CMK (cell line): ENCODE results near the gene DEFB129.
"Not testable (repeated sequence)": the region's sequence is repeated elsewhere in the genome, so short reads cannot be mapped to it uniquely, and the experiment has no call there.

ENCODE experiments used
- DNase-seq: peaks from one replicate; pipeline ENCODE4 v3.0.0-alpha.2; 2010; ENCODE audit warnings: low read depth

Gene DEFB129

GRCh38 chr20:253447-253846, 26.4 kb downstream of the DEFB129 start:
- not testable (repeated sequence) for DNase-seq

GRCh38 chr20:257419-257818, 30.4 kb downstream of the DEFB129 start, which contains the start of gene DEFB132:
Gene DEFB132, plus strand, starts transcription at chr20:257724. Its CDS starts 55 bp downstream, at chr20:257779.
- no peak for DNase-seq

GRCh38 chr20:258269-258858, 31.3 kb downstream of the DEFB129 start:
- DNase-seq, result no peak

- no peak for DNase-seq
Observed at GRCh38 chr20:258963-259362, 31.9 kb downstream of the DEFB129 start.

- DNase-seq, result no peak
Observed at GRCh38 chr20:259981-260380, 32.9 kb downstream of the DEFB129 start.

- no peak for DNase-seq
Observed at GRCh38 chr20:263701-264100, 36.6 kb downstream of the DEFB129 start.

- DNase-seq, result peak; percentile 95
Observed at GRCh38 chr20:266596-267562, 39.8 kb downstream of the DEFB129 start.

- DNase-seq, result no peak
Observed at GRCh38 chr20:270517-270916, 43.5 kb downstream of the DEFB129 start.

GRCh38 chr20:271069-271468, 44.0 kb downstream of the DEFB129 start:
- no peak for DNase-seq

- DNase-seq, result no peak
Observed at GRCh38 chr20:271528-271927, 44.5 kb downstream of the DEFB129 start.

GRCh38 chr20:272718-273117, 45.7 kb downstream of the DEFB129 start:
- DNase-seq, result no peak

- DNase-seq, result no peak
Observed at GRCh38 chr20:273884-274283, 46.8 kb downstream of the DEFB129 start.

GRCh38 chr20:275791-276190, 48.7 kb downstream of the DEFB129 start:
- no peak for DNase-seq

GRCh38 chr20:276620-277495, 49.8 kb downstream of the DEFB129 start:
- no peak for DNase-seq

GRCh38 chr20:277496-277781, 50.4 kb downstream of the DEFB129 start:
- no peak for DNase-seq

GRCh38 chr20:278181-278580, 51.1 kb downstream of the DEFB129 start:
- no peak for DNase-seq

- no peak for DNase-seq
Observed at GRCh38 chr20:278607-279571, 51.8 kb downstream of the DEFB129 start.
